Measurements from ENCODE around the gene ZBTB33.

Gene ZBTB33

GRCh38 chrX:120253784-120254183 is 3.2 kb downstream of the ZBTB33 start:
- Histone ChIP-seq H4K20me1 (ENCODE audit: insufficient read depth, low read length) (peaks cover 20% of the 10 kb centered on the region), H3K9me3 (ENCODE audit: insufficient read depth, low read length) (no peaks in the 10 kb centered on the region), H3K36me3 (replicated peaks; ENCODE audit: low read depth, low read length) (peaks cover 52% of the 10 kb centered on the region), H3K4me2 (ENCODE audit: low read length) (no peak overlapping the region), H3K79me2 (ENCODE audit: low read length) (peaks cover 55% of the 10 kb centered on the region), H3K9ac (ENCODE audit: low read length) (no peak overlapping the region), H3K27ac (ENCODE audit: low read length) (no peak overlapping the region), H3K4me3 (ENCODE audit: low read length) (no peak overlapping the region), H3K27me3 (ENCODE audit: low read depth, low read length) (no peaks in the 10 kb centered on the region), H2AFZ (ENCODE audit: low read depth, low read length) (no peak overlapping the region), H3K4me1 (ENCODE audit: low read length) (peaks cover 9% of the 10 kb centered on the region)
- TF ChIP-seq EZH2phosphoT487 (IDR thresholded peaks at IDR 0.05; ENCODE audit: low read depth) (no peak), CTCF (IDR thresholded peaks at IDR 0.05; ENCODE audit: low read depth, low read length) (no peak)

DNA sequence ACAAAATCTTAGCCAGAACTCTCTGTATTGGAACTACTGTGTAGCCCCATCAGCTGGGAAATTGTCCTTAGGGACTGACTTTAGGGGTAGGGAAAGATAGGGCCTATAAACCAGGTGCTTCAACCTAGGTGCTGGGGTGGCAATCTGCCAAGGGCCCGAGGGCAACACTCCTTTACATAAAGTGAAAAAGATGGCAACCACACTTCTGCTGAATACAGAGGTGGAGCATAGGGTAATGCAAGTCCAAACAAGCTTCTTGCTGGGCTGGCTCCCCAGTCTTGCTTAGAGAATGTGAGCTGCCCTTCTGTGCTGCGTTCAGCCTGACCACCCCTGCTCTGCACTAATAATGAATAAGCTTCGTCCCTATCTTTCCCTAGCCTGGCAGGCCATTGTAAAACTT is 9.8 kb downstream of the ZBTB33 start:
- no peak overlapping the region for H3K4me3 ChIP-seq (ENCODE audit: low read length)
- peaks cover 10% of the 10 kb centered on the region for H3K79me2 ChIP-seq (ENCODE audit: low read length)
- no peak overlapping the region for H3K9ac ChIP-seq (ENCODE audit: low read length)
- no peaks in the 10 kb centered on the region for H3K9me3 ChIP-seq (ENCODE audit: insufficient read depth, low read length)
- H3K27me3 ChIP-seq (ENCODE audit: low read depth, low read length) = no peaks in the 10 kb centered on the region
- H3K27ac ChIP-seq (ENCODE audit: low read length) = no peak overlapping the region
- peaks cover 23% of the 10 kb centered on the region for H3K36me3 ChIP-seq (replicated peaks; ENCODE audit: low read depth, low read length)
- no peak overlapping the region for H2AFZ ChIP-seq (ENCODE audit: low read depth, low read length)
- H3K4me2 ChIP-seq (ENCODE audit: low read length) = no peak overlapping the region
- H3K4me1 ChIP-seq (ENCODE audit: low read length) = peaks cover 29% of the 10 kb centered on the region
- TF ChIP-seq CTCF (IDR thresholded peaks at IDR 0.05; ENCODE audit: low read depth, low read length) = no peak
- no peak for TF ChIP-seq EZH2phosphoT487 (IDR thresholded peaks at IDR 0.05; ENCODE audit: low read depth)
- H4K20me1 ChIP-seq (ENCODE audit: insufficient read depth, low read length) = peaks cover 7% of the 10 kb centered on the region

GRCh38 chrX:120262859-120263708 is 12.5 kb downstream of the ZBTB33 start:
- H3K4me3 ChIP-seq (ENCODE audit: low read length) = peak overlapping the region; percentile 42; the same call in 1 of the 2 replicates
- peak overlapping the region; percentile 53 for H3K9ac ChIP-seq (ENCODE audit: low read length)
- no peaks in the 10 kb centered on the region for H3K27me3 ChIP-seq (ENCODE audit: low read depth, low read length)
- H3K4me2 ChIP-seq (ENCODE audit: low read length) = peak overlapping the region; percentile 86
- H3K27ac ChIP-seq (ENCODE audit: low read length) = peak overlapping the region; percentile 73
- no peaks in the 10 kb centered on the region for H4K20me1 ChIP-seq (ENCODE audit: insufficient read depth, low read length)
- H3K9me3 ChIP-seq (ENCODE audit: insufficient read depth, low read length) = no peaks in the 10 kb centered on the region
- no peaks in the 10 kb centered on the region for H3K79me2 ChIP-seq (ENCODE audit: low read length)
- no peak overlapping the region for H2AFZ ChIP-seq (ENCODE audit: low read depth, low read length)
- peaks cover 29% of the 10 kb centered on the region for H3K4me1 ChIP-seq (ENCODE audit: low read length)
- H3K36me3 ChIP-seq (replicated peaks; ENCODE audit: low read depth, low read length) = peaks cover 4% of the 10 kb centered on the region
- no peak for TF ChIP-seq CTCF (IDR thresholded peaks at IDR 0.05; ENCODE audit: low read depth, low read length)
- TF ChIP-seq EZH2phosphoT487 (IDR thresholded peaks at IDR 0.05; ENCODE audit: low read depth) = no peak

- H3K4me2 ChIP-seq (ENCODE audit: low read length) = no peak overlapping the region
- H3K9ac ChIP-seq (ENCODE audit: low read length) = no peak overlapping the region
- no peak for TF ChIP-seq CTCF (IDR thresholded peaks at IDR 0.05; ENCODE audit: low read depth, low read length)
- no peak for TF ChIP-seq EZH2phosphoT487 (IDR thresholded peaks at IDR 0.05; ENCODE audit: low read depth)
- no peaks in the 10 kb centered on the region for H3K79me2 ChIP-seq (ENCODE audit: low read length)
- no peaks in the 10 kb centered on the region for H4K20me1 ChIP-seq (ENCODE audit: insufficient read depth, low read length)
- H3K4me1 ChIP-seq (ENCODE audit: low read length) = peaks cover 32% of the 10 kb centered on the region
- H2AFZ ChIP-seq (ENCODE audit: low read depth, low read length) = no peak overlapping the region
- H3K36me3 ChIP-seq (replicated peaks; ENCODE audit: low read depth, low read length) = no peaks in the 10 kb centered on the region
- no peaks in the 10 kb centered on the region for H3K9me3 ChIP-seq (ENCODE audit: insufficient read depth, low read length)
- no peak overlapping the region for H3K4me3 ChIP-seq (ENCODE audit: low read length)
- no peaks in the 10 kb centered on the region for H3K27me3 ChIP-seq (ENCODE audit: low read depth, low read length)
- no peak overlapping the region for H3K27ac ChIP-seq (ENCODE audit: low read length)
These were observed 13.7 kb downstream of the ZBTB33 start for GRCh38 chrX:120264341-120264740.

Measured in OCI-LY3 (cell line).